Spleen (tissue), 11 donors: Measurements from ENCODE around the gene TMIGD2. TPM values are rescaled to one million over a fixed set of nuclear protein-coding genes. Genes with fewer than 3 reads are reported as not detected.

Experiments used
- DNase-seq: peaks from one replicate; pipeline ENCODE4 v3.0.0-alpha.2; 2020
- H3K27ac ChIP-seq, 8 donors: fragments of 200-600 bp; sonication (generic) in 7 of 8; 1 replicate in 4 of 8; 2 replicates in 4 of 8; pipeline versions ENCODE4 v1.5.0 to v1.8.0; 2016 to 2021; ENCODE audit warnings: inconsistent platforms in 4 of 8, mild to moderate bottlenecking in 4 of 8, moderate library complexity in 1 of 8
- H3K27me3 ChIP-seq, 7 donors: fragments of 200-600 bp; sonication (generic) in 6 of 7; replicated peaks in 1 of 7; 1 replicate in 4 of 7; 2 replicates in 3 of 7; pipeline versions ENCODE4 v1.5.0 to v1.8.0; 2016 to 2021; ENCODE audit warnings: inconsistent platforms in 3 of 7, mild to moderate bottlenecking in 1 of 7
- H3K36me3 ChIP-seq, 6 donors: fragments of 200-600 bp; sonication (generic) in 5 of 6; 1 replicate in 4 of 6; 2 replicates in 2 of 6; pipeline versions ENCODE4 v1.5.0 to v1.8.0; 2016 to 2021; ENCODE audit warnings: inconsistent platforms in 2 of 6
- H3K4me1 ChIP-seq, 6 donors: fragments of 200-600 bp; sonication (generic) in 5 of 6; 1 replicate in 3 of 6; 2 replicates in 3 of 6; pipeline versions ENCODE4 v1.5.0 to v1.8.0; 2016 to 2021; ENCODE audit warnings: inconsistent platforms in 3 of 6
- H3K4me3 ChIP-seq, 8 donors: fragments of 200-600 bp; sonication (generic) in 7 of 8; 1 replicate in 4 of 8; 2 replicates in 4 of 8; pipeline versions ENCODE4 v1.5.0 to v1.8.0; 2016 to 2021; ENCODE audit warnings: inconsistent platforms in 4 of 8, mild to moderate bottlenecking in 4 of 8, moderate library complexity in 2 of 8
- H3K9me3 ChIP-seq, 8 donors: fragments of 200-600 bp; sonication (generic) in 7 of 8; 1 replicate in 4 of 8; 2 replicates in 4 of 8; pipeline versions ENCODE4 v1.5.0 to v1.8.0; 2016 to 2021; ENCODE audit warnings: inconsistent platforms in 4 of 8
- POLR2A ChIP-seq, 3 donors: fragments of 450-650 bp; IDR thresholded peaks; one replicate each; pipeline ENCODE4 v1.5.1; 2017; ENCODE audit warnings: antibody characterized with exemption in 3 of 3, mild to moderate bottlenecking in 1 of 3
- POLR2AphosphoS5 ChIP-seq, 3 donors: sonication (generic); formaldehyde crosslinking; IDR thresholded peaks; one replicate each; pipeline ENCODE4 v1.5.1; 2017; ENCODE audit warnings: antibody characterized with exemption in 3 of 3
- WGBS, 5 donors: extraction: QIAGEN DNeasy Blood & Tissue Kit in 3 of 5; methylation state at CpG; one replicate each; pipeline versions ENCODE4 v1.1.5 to v1.1.7; 2013 to 2018; 5-methylcytosine and 5-hydroxymethylcytosine counted together
- intact Hi-C: fragments of 100-400 bp; cut with DNase I; formaldehyde crosslinking; loops from one replicate; pipeline ENCODE4 v1.15.0; 2023; ENCODE audit warnings: low total_unique reads
- polyA plus RNA-seq, 3 donors: library from polyadenylated mRNA; stranded (reverse); fragments of 200-250 nt; gene quantifications; one replicate each; pipeline ENCODE4 v1.2.1, GENCODE V29; 2013
- total RNA-seq, 7 donors: library from RNA; depleted of rRNA in 3 of 7; stranded (reverse); fragments of >200 nt in 3 of 7; fragmentation: NEBNext Ultra II Directional in 4 of 7; extraction: Animal tissue kit (Norgen Biotek cat#: 25700) in 4 of 7; gene quantifications; one replicate each; pipeline versions ENCODE4 v1.1.0 to v1.2.1, GENCODE V29; 2016 to 2021
- TF ChIP-seq, protein P1 (sequence below), 11 experiments: fragments of 200-600 bp in 7 of 11; fragments of 450-650 bp in 4 of 11; sonication (generic) in 4 of 11; IDR thresholded peaks in 8 of 11; conservative IDR thresholded peaks in 3 of 11; 1 replicate in 7 of 11; 2 replicates in 4 of 11; pipeline versions ENCODE4 v1.4.0 to v1.8.0; 2016 to 2021; ENCODE audit warnings: antibody characterized with exemption in 11 of 11, inconsistent platforms in 4 of 11, mild to moderate bottlenecking in 1 of 11
- donor health status: healthy with polysubstance abuse.
- donor health status: DM: no; HTN: no; CAD: no; lungs with moderate emphysema.
- donor health status: DM: no; HTN: no; CAD: no.
- donor health status: Bipolar disorder and iron deficiency.
- donor health status: healthy.
- donor health status: DM: no; HTN: no; CAD: no.
- donor health status: DM: yes; HTN: yes; CAD: no.

The TMIGD2 gene
- total and polyA plus RNA-seq, 10 donors: 1.6 to 6.1 (median 4.2) TPM

DNA sequence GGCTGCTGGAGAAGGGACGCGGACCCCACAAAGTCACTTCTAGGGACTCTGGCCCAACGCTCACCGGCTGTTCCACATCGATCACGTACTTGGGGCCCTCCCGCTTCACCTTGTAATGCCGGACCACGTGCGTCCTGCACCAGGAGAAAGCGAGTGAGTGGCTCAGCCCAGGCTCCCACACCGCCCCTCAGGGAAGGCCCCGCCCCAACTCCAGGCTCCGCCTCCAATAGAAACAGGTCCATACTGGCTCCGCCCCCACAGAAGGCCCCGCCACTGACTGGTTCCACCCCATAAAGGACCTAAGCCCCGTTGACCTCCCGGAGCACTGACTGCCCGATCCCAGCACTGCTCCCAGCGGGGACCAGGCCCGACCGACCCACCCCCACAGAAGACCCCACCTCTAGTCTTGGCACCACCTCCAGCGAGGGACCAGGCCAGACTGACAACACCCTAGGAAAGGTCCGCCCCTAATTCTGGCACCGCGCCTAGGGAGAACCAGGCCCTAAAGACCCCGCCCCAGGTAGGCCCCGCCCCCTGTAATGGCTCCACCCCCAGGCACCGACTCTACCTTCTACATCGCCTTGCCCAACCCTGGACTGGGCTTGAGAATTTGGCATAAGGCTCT, 25.2 kb upstream of the TMIGD2 start:
- Histone ChIP-seq H3K27ac (peak overlapping the region in 3 of 8 donors; percentile 46 to 58 (median 54)), H3K27me3 (peaks cover 0 to 38% (median 11%) of the 10 kb centered on the region in 7 donors), H3K36me3 (no peaks in the 10 kb centered on the region), H3K9me3 (peaks cover 0 to 6% (median 1%) of the 10 kb centered on the region in 8 donors), H3K4me1 (peaks cover 3 to 30% (median 25%) of the 10 kb centered on the region in 6 donors), H3K4me3 (peak overlapping the region; percentile 7 to 66 (median 33))
- no peak for TF ChIP-seq POLR2AphosphoS5 (IDR thresholded peaks at IDR 0.05)
- intact Hi-C loops: no loop called here
- peak; percentile 89 for DNase-seq
- WGBS, 5 donors: 5 to 17% (median 6%) methylated on average over 14 to 30 of the region's 30 CpGs

DNA sequence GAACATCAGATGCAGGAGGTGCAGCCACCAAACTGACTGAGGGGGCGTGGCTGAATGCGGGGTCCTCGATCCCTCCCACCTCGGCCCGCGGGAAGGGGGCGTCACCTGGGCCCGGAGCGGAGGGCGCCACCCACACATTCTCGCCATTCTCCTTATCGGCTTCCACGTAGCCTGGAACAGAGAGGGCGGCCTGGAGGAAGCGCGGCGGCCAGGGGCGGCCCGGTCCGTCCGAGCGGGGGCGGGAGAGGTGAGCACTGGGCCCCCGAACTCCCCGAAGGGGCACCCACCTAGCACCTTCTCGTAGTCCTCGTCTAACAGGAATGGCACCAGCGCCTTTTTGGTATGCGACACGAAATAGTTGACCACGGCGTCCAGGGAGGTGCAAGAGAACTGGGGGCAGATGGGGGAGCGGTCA, 24.7 kb upstream of the TMIGD2 start:
- DNase-seq: peak; percentile 78
- peaks cover 3 to 30% (median 25%) of the 10 kb centered on the region in 6 donors for H3K4me1 ChIP-seq
- TF ChIP-seq POLR2A (IDR thresholded peaks at IDR 0.05): no peak
- no peak for TF ChIP-seq POLR2AphosphoS5 (IDR thresholded peaks at IDR 0.05)
- TF ChIP-seq, protein P1, sequence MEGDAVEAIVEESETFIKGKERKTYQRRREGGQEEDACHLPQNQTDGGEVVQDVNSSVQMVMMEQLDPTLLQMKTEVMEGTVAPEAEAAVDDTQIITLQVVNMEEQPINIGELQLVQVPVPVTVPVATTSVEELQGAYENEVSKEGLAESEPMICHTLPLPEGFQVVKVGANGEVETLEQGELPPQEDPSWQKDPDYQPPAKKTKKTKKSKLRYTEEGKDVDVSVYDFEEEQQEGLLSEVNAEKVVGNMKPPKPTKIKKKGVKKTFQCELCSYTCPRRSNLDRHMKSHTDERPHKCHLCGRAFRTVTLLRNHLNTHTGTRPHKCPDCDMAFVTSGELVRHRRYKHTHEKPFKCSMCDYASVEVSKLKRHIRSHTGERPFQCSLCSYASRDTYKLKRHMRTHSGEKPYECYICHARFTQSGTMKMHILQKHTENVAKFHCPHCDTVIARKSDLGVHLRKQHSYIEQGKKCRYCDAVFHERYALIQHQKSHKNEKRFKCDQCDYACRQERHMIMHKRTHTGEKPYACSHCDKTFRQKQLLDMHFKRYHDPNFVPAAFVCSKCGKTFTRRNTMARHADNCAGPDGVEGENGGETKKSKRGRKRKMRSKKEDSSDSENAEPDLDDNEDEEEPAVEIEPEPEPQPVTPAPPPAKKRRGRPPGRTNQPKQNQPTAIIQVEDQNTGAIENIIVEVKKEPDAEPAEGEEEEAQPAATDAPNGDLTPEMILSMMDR (IDR thresholded peaks at IDR 0.05 in 8 of 11, conservative IDR thresholded peaks at IDR 0.05 in 3 of 11): no peak
- H3K4me3 ChIP-seq: peak overlapping the region in 6 of 8 donors; percentile 27 to 66 (median 36)
- H3K36me3 ChIP-seq: no peaks in the 10 kb centered on the region
- 2 to 11% (median 5%) methylated on average over 18 to 33 of the region's 33 CpGs for whole genome bisulfite sequencing, 5 donors
- peaks cover 0 to 11% (median 3%) of the 10 kb centered on the region in 8 donors for H3K9me3 ChIP-seq
- intact Hi-C loops: no loop called here
- H3K27me3 ChIP-seq: peaks cover 0 to 38% (median 11%) of the 10 kb centered on the region in 7 donors
- H3K27ac ChIP-seq: peak overlapping the region in 1 of 8 donors; percentile 58

DNA sequence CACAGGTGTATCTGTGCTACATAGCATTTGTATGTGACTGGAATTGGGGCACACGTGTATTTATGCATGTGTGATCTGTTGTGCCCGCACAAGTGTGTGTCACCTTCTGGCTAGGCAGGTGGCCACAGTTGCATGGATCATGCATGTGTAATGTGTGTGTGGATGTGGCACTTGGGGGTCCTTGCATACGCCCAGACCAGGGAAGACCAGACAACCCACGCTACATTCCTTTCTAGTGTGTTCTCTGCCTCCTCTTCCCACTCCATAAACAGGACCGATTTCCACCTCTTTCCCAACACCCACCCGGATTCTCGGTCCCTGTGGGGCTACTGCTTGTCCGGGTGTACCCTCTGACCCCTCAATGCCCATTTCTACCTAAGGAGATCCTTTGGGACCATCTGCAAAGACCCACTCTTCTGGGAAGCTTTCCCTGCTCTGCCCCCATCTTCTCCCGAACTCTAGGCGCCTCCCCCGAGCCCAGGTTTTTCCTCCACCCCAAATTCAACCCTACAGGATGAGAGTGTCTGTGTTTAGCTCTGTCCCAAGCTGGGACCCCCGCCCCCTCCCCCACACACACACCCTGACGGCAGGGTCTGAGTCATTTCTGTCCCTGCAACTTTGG, 24.1 kb upstream of the TMIGD2 start:
- DNase-seq: no peak
- intact Hi-C loops: no loop called here
- whole genome bisulfite sequencing, 5 donors: 48 to 62% (median 50%) methylated on average over 13 of the region's 13 CpGs
- Histone ChIP-seq H3K27ac (no peak overlapping the region), H3K4me3 (peak overlapping the region in 3 of 8 donors; percentile 40 to 66 (median 53)), H3K9me3 (peaks cover 0 to 16% (median 3%) of the 10 kb centered on the region in 8 donors), H3K36me3 (no peaks in the 10 kb centered on the region), H3K27me3 (peaks cover 0 to 38% (median 11%) of the 10 kb centered on the region in 7 donors), H3K4me1 (peaks cover 3 to 30% (median 25%) of the 10 kb centered on the region in 6 donors)
- TF ChIP-seq POLR2A (IDR thresholded peaks at IDR 0.05): no peak

DNA sequence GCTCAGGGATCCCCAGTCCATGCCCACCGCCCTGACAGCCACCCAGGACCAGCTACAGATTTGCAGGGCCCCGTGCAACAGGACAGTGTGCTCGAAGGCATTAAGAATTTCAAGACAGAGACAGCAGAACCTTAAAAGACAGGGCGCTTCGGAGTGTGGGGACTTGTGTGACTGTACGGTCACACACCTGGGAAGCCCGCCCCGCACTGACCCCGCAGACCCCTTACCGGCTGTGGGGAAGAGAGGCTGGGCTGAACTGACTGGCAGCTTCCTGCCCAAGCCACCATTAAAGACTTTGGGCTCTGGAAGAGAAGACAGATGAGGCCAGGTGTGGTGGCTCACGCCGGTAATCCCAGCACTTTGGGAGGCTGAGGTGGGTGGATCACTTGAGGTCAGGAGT, 22.0 kb upstream of the TMIGD2 start:
- Histone ChIP-seq H3K4me3 (no peak overlapping the region), H3K27me3 (peaks cover 0 to 33% (median 11%) of the 10 kb centered on the region in 7 donors), H3K27ac (no peak overlapping the region), H3K9me3 (peaks cover 0 to 33% (median 3%) of the 10 kb centered on the region in 8 donors), H3K4me1 (peaks cover 3 to 28% (median 23%) of the 10 kb centered on the region in 6 donors), H3K36me3 (no peaks in the 10 kb centered on the region)
- TF ChIP-seq, protein P1 (IDR thresholded peaks at IDR 0.05 in 8 of 11, conservative IDR thresholded peaks at IDR 0.05 in 3 of 11): no peak
- TF ChIP-seq POLR2A (IDR thresholded peaks at IDR 0.05): no peak
- no peak for TF ChIP-seq POLR2AphosphoS5 (IDR thresholded peaks at IDR 0.05)
- intact Hi-C loops: no loop called here
- 76 to 90% (median 84%) methylated on average over 12 of the region's 12 CpGs for WGBS, 5 donors
- DNase-seq: no peak

DNA sequence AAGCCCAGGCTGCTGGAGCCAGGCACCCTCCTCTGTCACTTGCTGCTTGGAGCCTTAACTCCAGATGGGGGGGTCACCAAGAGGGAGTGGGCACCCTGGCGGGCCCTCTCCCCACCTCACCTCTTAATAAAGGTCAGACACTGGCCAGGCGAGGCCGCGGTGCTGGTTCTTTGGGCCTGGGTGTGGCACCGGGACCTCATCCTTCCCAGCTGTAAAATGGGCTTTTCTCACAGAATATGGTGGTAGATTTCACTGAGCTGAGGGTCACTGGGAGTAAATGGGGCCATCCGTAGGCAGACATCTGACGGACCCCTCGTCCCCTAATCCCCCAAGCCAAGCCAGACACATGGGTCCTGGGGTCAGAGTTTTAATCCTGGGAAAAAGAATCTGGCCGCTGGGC, 21.5 kb upstream of the TMIGD2 start:
- Histone ChIP-seq H3K36me3 (no peaks in the 10 kb centered on the region), H3K4me1 (peaks cover 3 to 22% (median 17%) of the 10 kb centered on the region in 6 donors), H3K27ac (no peak overlapping the region), H3K9me3 (peaks cover 0 to 36% (median 3%) of the 10 kb centered on the region in 8 donors), H3K27me3 (peaks cover 0 to 27% (median 11%) of the 10 kb centered on the region in 7 donors), H3K4me3 (no peak overlapping the region)
- intact Hi-C loops: no loop called here
- no peak for DNase-seq
- TF ChIP-seq POLR2AphosphoS5 (IDR thresholded peaks at IDR 0.05): no peak
- TF ChIP-seq, protein P1 (IDR thresholded peaks at IDR 0.05 in 8 of 11, conservative IDR thresholded peaks at IDR 0.05 in 3 of 11): no peak
- no peak for TF ChIP-seq POLR2A (IDR thresholded peaks at IDR 0.05)
- 80 to 97% (median 91%) methylated on average over 1 to 9 of the region's 9 CpGs for WGBS, 5 donors
